GM21526 (cell line): ENCODE data around the gene ASPA.

Source experiments
- ATAC-seq: cut with Tn5 transposase; IDR thresholded peaks from one replicate; pipeline ENCODE4 v1.9.1; 2021; ENCODE audit warnings: moderate library complexity; ENCODE audit not compliant: unreplicated experiment, low FRiP score

Gene ASPA

GRCh38 chr17:3532106-3532858, 56.5 kb downstream of the ASPA start:
- ATAC-seq: no peak

GRCh38 chr17:3532859-3533142, 57.0 kb downstream of the ASPA start:
- no peak for ATAC-seq

DNA sequence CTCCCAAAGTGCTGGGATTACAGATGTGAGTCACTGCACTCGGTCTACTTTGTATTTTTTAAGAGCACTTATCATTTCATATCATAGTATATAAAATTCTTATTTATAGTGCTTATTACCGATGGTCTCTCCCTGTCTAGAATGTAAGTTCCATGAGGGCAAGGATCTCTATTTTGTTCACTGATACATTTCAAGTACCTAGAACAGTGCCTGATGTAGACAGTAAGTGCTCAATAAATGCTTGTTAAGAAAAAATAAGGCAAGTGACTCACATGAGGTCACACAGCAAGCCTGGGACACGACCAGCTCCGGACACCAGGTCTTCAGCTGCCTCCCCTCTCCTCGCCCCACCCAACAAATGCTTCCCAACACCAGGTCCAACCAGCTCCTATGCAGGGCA, 58.0 kb downstream of the ASPA start:
- no peak for ATAC-seq

DNA sequence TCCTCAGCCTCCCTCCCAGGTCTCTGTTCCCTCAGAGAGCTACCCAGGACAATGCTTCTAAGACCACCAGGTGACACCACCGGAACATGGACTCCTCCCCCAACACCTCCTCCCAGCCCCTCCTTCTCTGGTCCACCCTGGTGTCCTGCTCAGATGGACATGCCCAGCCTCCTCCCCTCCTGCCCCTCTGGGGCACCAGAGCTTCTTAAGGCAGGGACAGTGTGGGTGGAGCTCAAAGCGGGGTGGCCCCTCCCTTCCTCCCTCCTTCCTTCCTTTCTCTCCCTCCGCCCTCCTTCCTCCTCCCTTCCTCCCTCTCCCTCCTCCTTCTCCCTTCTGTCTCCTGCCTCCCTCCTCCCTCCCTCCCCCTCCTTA, 59.1 kb downstream of the ASPA start:
- ATAC-seq: no peak

DNA sequence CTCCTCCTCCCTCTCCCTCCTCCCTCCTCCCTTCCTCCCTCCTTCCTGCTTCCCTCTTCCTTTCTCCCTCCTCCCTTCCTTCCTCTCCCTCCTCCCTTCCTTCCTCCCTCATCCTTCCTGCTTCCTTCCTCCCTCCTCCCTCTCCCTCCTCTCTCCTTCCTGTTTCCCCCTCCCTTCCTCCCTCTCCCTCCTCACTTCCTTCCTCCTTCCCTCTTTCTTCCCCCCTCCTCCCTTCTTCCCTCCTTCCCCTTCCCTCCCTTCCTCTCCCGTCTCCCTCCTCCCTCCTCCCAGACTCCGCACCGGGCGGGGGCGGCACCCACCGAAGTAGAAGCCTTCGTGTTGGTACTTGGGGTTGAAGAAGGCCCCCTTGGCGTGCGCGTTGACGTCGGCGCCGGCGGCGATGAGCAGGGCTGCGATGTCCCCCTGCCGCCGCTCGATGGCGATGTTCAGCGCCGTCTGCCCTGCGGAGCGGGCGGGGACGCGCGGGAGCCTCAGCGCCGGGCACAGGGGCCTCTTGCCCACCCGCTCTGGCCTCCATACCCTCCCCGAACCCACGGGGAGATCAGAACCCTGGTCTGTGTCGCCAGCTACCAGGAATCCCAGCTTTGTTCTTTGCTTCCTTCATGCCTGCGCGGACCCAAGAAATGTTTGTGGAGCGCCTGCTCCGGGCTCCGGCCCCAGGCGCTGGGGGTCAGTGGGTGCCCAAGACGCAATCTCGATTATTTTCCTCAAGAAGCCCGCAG, 59.6 kb downstream of the ASPA start:
- no peak for ATAC-seq

DNA sequence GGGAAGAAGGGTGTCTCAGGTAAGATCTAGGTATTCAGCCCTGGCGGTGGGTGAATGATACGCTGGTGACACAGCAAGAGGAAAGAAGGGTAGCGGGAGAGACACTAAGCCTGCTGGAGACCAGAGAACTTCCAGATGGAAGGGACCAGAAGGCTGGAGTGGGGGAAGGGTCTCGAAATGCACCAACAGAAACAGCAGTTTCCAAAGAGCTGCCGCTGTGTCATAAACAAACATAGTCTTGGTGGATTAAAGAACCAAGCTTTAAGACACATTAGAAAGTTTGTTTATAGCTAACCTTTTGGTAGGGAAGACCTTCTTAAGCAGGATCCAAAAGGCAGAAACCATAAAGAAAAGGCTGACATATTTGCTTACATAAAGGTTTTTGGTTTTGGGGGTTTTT, 60.9 kb downstream of the ASPA start:
- no peak for ATAC-seq

DNA sequence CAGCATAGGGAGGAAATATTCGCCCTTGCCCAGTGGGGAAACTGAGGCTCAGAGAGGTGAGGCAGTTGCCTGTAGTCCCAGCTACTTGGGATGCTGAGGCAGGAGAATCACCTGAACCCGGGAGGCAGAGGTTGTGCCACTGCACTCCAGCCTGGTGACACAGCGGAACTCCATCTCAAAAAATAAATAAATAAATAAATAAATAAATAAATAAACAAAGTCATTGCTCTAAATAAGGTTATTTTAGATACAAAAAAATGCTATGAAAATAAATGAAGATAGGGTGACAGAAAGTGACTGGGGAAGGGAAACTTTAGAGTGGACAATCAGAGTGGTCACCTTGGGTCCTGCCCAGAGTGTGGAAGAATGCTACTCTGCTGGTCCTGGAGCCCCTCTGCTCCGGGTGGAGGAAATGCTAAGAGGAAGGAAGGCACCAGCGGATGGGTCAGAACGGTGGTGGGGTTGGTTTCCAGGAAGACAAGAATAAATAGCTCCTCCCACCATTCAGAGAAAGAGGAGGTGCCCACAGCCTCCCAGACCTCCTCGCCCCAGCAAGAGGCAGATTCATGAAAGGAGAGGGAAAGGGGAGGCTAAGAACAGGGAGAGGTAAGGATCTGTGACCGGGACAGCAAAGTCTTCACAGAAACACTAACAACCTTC, 64.2 kb downstream of the ASPA start:
- no peak for ATAC-seq

- ATAC-seq: no peak
These were observed 66.8 kb downstream of the ASPA start for GRCh38 chr17:3542410-3543088.

- no peak for ATAC-seq
These were observed 67.7 kb downstream of the ASPA start for GRCh38 chr17:3543453-3543852.

DNA sequence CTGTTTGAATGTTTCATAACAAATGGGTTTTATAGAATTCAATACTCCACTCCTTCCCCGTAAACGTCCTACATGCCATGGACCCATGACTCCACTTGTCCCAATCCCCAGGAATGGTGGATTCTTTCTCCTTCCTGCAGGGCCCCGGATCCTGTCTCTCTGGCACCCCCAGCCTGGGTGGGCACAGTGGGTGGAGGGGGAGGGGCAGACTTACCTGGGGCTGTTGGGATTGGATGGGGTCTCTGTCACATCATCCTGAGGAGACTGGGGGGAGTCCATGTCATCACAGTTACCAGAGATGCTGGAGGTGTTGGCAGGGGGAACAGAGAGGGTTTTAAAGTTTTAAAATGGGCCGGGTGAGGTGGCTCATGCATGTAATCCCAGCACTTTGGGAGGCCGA, 68.6 kb downstream of the ASPA start:
- ATAC-seq: no peak

- no peak for ATAC-seq
These were observed 69.4 kb downstream of the ASPA start for GRCh38 chr17:3545151-3545550.

DNA sequence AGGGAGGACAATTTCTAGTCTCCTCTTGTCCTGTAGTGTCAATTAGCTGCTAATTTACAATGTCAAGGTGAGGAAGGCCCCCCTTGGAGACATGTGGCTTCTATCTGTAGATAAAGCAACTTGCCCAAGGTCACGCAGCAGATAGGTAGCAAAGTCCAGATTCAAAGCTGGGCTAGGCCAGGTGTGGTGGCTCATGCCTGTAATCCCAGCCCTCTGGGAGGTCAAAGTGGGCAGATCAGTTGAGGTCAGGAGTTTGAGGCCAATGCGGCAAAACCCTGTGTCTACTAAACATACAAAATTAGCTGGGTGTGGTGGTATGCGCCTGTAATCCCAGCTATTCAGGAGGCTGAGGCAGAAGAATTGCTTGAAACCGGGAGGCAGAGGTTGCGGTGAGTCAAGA, 70.7 kb downstream of the ASPA start:
- ATAC-seq: no peak

- no peak for ATAC-seq
These were observed 71.2 kb downstream of the ASPA start for GRCh38 chr17:3546997-3547396.

GRCh38 chr17:3547628-3548027, 71.8 kb downstream of the ASPA start:
- ATAC-seq: no peak

DNA sequence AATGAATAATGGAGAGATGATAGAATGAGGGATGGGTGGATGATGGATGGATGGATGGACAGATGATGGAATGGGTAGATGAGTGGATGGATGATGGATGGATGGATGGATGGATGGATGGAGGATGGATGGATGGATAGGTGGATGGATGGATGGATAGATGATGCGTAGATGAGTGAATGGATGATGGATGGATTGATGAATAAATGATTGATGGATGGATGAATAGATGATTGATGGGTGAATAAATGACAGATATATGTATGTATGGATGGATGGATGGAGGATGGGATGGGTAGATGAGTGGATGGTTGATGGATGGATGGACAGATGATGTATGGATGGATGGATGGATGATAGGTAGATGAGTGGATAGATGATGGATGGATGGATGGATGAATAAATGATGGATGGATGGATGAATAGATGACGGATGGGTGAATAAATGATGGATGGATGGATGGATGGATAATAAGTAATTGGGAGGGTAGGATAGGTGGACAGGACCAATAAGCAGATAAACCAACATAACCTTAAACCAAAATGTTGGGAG, 73.9 kb downstream of the ASPA start:
- no peak for ATAC-seq

DNA sequence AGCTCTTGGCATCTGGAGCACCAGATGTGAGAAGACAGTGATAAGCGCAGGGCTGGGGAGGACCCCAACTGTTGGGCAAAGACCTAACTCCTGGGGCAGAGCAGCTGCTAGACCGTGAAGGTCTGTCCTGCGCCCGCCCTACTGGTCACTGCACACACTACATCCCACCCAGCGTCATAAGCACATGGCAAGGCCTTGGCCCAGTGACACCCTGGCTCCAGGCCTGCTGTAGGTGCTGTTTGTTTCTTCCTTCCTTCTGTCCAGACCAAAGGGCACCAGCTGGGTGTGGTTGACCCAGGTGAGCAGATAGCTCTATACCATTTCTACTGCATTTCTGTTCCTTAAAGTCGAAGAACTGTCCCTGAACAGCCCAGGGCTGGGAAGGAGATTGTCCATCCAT, 75.4 kb downstream of the ASPA start:
- ATAC-seq: no peak

DNA sequence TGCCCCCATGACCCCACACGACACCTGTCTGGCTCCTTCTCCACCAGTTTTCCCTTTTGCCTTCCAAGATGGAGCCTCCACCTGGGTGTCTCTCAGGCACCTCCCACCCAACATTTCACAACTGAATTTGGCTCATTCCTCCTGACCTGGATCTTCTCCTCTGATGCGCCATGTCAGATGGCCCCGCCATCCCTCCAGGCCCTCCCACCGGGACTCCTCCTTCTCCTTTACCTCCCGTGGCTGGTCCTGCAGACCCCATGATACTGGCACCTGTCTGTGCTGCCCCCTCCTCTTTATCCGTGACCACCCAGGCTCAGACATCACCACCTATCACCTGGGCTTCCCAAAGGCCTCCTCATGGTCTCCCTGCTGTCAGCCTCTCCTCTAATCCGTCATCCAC, 77.1 kb downstream of the ASPA start:
- ATAC-seq: no peak
